Measurements from ENCODE around the gene OR6N1. TPM values are rescaled to one million over a fixed set of nuclear protein-coding genes. Genes with fewer than 3 reads are reported as not detected.

OR6N1 gene
- total and polyA plus RNA-seq, 9 of the 15 experiments (the other 6 are each of a cell fraction or from before 2014, with no cell fraction given) = 0.01 to 0.07 TPM; not detected in 7

GRCh38 chr1:158819461-158820443, 47.8 kb upstream of the OR6N1 start (continued):
- TF ChIP-seq, protein P1, sequence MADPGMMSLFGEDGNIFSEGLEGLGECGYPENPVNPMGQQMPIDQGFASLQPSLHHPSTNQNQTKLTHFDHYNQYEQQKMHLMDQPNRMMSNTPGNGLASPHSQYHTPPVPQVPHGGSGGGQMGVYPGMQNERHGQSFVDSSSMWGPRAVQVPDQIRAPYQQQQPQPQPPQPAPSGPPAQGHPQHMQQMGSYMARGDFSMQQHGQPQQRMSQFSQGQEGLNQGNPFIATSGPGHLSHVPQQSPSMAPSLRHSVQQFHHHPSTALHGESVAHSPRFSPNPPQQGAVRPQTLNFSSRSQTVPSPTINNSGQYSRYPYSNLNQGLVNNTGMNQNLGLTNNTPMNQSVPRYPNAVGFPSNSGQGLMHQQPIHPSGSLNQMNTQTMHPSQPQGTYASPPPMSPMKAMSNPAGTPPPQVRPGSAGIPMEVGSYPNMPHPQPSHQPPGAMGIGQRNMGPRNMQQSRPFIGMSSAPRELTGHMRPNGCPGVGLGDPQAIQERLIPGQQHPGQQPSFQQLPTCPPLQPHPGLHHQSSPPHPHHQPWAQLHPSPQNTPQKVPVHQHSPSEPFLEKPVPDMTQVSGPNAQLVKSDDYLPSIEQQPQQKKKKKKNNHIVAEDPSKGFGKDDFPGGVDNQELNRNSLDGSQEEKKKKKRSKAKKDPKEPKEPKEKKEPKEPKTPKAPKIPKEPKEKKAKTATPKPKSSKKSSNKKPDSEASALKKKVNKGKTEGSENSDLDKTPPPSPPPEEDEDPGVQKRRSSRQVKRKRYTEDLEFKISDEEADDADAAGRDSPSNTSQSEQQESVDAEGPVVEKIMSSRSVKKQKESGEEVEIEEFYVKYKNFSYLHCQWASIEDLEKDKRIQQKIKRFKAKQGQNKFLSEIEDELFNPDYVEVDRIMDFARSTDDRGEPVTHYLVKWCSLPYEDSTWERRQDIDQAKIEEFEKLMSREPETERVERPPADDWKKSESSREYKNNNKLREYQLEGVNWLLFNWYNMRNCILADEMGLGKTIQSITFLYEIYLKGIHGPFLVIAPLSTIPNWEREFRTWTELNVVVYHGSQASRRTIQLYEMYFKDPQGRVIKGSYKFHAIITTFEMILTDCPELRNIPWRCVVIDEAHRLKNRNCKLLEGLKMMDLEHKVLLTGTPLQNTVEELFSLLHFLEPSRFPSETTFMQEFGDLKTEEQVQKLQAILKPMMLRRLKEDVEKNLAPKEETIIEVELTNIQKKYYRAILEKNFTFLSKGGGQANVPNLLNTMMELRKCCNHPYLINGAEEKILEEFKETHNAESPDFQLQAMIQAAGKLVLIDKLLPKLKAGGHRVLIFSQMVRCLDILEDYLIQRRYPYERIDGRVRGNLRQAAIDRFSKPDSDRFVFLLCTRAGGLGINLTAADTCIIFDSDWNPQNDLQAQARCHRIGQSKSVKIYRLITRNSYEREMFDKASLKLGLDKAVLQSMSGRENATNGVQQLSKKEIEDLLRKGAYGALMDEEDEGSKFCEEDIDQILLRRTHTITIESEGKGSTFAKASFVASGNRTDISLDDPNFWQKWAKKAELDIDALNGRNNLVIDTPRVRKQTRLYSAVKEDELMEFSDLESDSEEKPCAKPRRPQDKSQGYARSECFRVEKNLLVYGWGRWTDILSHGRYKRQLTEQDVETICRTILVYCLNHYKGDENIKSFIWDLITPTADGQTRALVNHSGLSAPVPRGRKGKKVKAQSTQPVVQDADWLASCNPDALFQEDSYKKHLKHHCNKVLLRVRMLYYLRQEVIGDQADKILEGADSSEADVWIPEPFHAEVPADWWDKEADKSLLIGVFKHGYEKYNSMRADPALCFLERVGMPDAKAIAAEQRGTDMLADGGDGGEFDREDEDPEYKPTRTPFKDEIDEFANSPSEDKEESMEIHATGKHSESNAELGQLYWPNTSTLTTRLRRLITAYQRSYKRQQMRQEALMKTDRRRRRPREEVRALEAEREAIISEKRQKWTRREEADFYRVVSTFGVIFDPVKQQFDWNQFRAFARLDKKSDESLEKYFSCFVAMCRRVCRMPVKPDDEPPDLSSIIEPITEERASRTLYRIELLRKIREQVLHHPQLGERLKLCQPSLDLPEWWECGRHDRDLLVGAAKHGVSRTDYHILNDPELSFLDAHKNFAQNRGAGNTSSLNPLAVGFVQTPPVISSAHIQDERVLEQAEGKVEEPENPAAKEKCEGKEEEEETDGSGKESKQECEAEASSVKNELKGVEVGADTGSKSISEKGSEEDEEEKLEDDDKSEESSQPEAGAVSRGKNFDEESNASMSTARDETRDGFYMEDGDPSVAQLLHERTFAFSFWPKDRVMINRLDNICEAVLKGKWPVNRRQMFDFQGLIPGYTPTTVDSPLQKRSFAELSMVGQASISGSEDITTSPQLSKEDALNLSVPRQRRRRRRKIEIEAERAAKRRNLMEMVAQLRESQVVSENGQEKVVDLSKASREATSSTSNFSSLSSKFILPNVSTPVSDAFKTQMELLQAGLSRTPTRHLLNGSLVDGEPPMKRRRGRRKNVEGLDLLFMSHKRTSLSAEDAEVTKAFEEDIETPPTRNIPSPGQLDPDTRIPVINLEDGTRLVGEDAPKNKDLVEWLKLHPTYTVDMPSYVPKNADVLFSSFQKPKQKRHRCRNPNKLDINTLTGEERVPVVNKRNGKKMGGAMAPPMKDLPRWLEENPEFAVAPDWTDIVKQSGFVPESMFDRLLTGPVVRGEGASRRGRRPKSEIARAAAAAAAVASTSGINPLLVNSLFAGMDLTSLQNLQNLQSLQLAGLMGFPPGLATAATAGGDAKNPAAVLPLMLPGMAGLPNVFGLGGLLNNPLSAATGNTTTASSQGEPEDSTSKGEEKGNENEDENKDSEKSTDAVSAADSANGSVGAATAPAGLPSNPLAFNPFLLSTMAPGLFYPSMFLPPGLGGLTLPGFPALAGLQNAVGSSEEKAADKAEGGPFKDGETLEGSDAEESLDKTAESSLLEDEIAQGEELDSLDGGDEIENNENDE (IDR thresholded peaks at IDR 0.05; ENCODE audit: low read depth, low read length) = no peak
- no peak; the same call in 1 of the 2 replicates for TF ChIP-seq NR2C1 (IDR thresholded peaks at IDR 0.05)
- no peak for TF ChIP-seq NR2C1 (tag; IDR thresholded peaks at IDR 0.05)
- no peak for TF ChIP-seq CEBPZ (IDR thresholded peaks at IDR 0.05; ENCODE audit: borderline replicate concordance, low read depth, low read length)
- 0 out of 2 replicates have a peak, but pooled peaks have one; percentile 25 for TF ChIP-seq BHLHE40 (IDR thresholded peaks at IDR 0.05; ENCODE audit: low read length)
- TF ChIP-seq, protein P2, sequence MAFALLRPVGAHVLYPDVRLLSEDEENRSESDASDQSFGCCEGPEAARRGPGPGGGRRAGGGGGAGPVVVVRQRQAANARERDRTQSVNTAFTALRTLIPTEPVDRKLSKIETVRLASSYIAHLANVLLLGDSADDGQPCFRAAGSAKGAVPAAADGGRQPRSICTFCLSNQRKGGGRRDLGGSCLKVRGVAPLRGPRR (CRISPR knock-in tag; IDR thresholded peaks at IDR 0.05) = no peak
- TF ChIP-seq, protein P3, sequence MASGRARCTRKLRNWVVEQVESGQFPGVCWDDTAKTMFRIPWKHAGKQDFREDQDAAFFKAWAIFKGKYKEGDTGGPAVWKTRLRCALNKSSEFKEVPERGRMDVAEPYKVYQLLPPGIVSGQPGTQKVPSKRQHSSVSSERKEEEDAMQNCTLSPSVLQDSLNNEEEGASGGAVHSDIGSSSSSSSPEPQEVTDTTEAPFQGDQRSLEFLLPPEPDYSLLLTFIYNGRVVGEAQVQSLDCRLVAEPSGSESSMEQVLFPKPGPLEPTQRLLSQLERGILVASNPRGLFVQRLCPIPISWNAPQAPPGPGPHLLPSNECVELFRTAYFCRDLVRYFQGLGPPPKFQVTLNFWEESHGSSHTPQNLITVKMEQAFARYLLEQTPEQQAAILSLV (tag; IDR thresholded peaks at IDR 0.05) = no peak

All from K562 (cell line).